Activated CD8-positive, alpha-beta T cell treated with anti-CD3 and anti-CD28 coated beads for 36 hours (primary cell): ENCODE measurements around the gene MUC6. TPM values are rescaled to one million over a fixed set of nuclear protein-coding genes. Genes with fewer than 3 reads are reported as not detected.
"Not testable (repeated sequence)": the region's sequence is repeated elsewhere in the genome, so short reads cannot be mapped to it uniquely, and the experiment has no call there.

Experiments
- ATAC-seq: fragments of 200-7000 bp; cut with Tn5 transposase; one replicate; pipeline ENCODE4 v1.10.0; 2021; ENCODE audit warnings: mild to moderate bottlenecking, moderate library complexity
- CTCF ChIA-PET: fragments of 350-600 bp; sonication (Branson Sonifier 250); formaldehyde crosslinking; loops from one replicate; lab custom pipeline; 2021; ENCODE audit warnings: antibody characterized with exemption; lab: Charles Lee
- POLR2A ChIA-PET: fragments of 350-600 bp; sonication (Branson Sonifier 250); formaldehyde crosslinking; loops from one replicate; lab custom pipeline; 2021; ENCODE audit warnings: antibody characterized with exemption; lab: Charles Lee
- DNase-seq: peaks from one replicate; pipeline ENCODE4 v3.0.0-alpha.2; 2020
- H3K27ac Mint-ChIP-seq: one replicate; pipeline ENCODE4 v1.8.0; 2021; ENCODE audit warnings: mild to moderate bottlenecking, mixed read lengths
- H3K27me3 Mint-ChIP-seq: one replicate; pipeline ENCODE4 v1.8.0; 2021; ENCODE audit warnings: mixed read lengths
- H3K36me3 Mint-ChIP-seq: one replicate; pipeline ENCODE4 v1.8.0; 2021; ENCODE audit warnings: low read depth, mixed read lengths
- H3K4me1 Mint-ChIP-seq: one replicate; pipeline ENCODE4 v1.8.0; 2021; ENCODE audit warnings: low read depth, mixed read lengths
- H3K4me3 Mint-ChIP-seq: one replicate; pipeline ENCODE4 v1.8.0; 2021; ENCODE audit warnings: mild to moderate bottlenecking, moderate library complexity, mixed read lengths
- H3K9me3 Mint-ChIP-seq: one replicate; pipeline ENCODE4 v1.8.0; 2021; ENCODE audit warnings: mixed read lengths
- CTCF ChIP-seq: fragments of 200-600 bp; IDR thresholded peaks from one replicate; pipeline ENCODE4 v1.8.0; 2022; ENCODE audit warnings: antibody characterized with exemption, mild to moderate bottlenecking
- intact Hi-C: fragments of 100-400 bp; cut with micrococcal nuclease; formaldehyde crosslinking; loops from one replicate; pipeline ENCODE4 v1.10.0; 2022
- total RNA-seq, 2 experiments: library from RNA; stranded (reverse); gene quantifications; one replicate each; pipeline ENCODE4 v1.2.3, GENCODE V29; 2021

MUC6 gene
- total RNA-seq, 2 experiments from 2014 or later = not detected

- Mint-ChIP-seq H3K9me3 (no peaks in the 10 kb centered on the region), H3K27me3 (no peaks in the 10 kb centered on the region), H3K27ac (peak overlapping the region; percentile 38), H3K4me1 (peaks cover 19% of the 10 kb centered on the region), H3K4me3 (no peak overlapping the region), H3K36me3 (peaks cover 14% of the 10 kb centered on the region)
- ATAC-seq = no peak
- no peak for TF ChIP-seq CTCF
- DNase-seq = no peak
- POLR2A ChIA-PET = no interaction called here
- intact Hi-C loops = no loop called here
- CTCF ChIA-PET = no interaction called here
Measured at GRCh38 chr11:977830-978720, 58.4 kb downstream of the MUC6 start.

DNA sequence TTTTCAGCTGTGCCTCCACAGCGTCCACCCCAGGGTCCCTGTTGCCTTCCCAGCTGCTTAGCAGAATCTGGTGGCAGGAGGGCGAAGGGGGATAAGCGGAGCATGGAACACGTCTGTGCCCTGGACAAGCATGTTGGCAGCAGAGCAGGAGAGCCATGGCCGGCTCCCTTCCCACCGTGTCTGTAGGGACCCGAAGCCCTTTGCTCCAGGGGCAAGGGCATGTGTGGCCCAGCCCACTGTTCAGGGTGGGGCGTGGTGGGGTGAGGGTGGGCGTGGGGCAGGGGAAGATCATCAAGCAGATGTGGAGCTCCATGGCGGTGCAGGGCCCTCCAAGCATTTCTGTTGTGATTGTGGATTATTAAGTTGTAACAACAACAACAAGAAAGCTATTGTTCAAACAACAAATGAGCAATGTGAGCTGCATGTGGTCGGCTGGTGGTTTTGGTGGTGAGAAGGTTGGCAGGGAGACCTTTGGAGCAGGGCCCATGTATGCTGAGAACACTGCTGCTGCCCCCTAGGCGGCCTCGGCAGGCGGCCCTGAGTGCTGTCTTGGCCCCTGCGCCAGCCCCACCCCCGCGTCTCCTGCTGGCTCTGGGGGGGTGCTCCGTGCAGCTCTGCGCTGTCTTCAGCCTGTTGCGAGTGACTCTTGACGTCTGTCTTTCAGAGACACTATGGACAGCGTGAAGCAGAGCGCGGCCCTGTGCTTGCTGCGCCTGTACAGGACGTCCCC lies 59.9 kb downstream of the MUC6 start:
- Mint-ChIP-seq H3K27me3 (no peaks in the 10 kb centered on the region), H3K4me1 (peaks cover 20% of the 10 kb centered on the region), H3K36me3 (peaks cover 19% of the 10 kb centered on the region), H3K4me3 (no peak overlapping the region), H3K9me3 (no peaks in the 10 kb centered on the region), H3K27ac (peak overlapping the region; percentile 17)
- intact Hi-C loops = no loop called here
- ChIA-PET POLR2A (no interaction called here), CTCF (interaction anchor here (1.5 kb wide), 1 partner anchor 101 kb away, joined by 3 read pairs; no protein-coding TSS in a partner anchor)
- DNase-seq = peak; percentile 42
- ATAC-seq = peak; percentile 58
- no peak for TF ChIP-seq CTCF

- ChIA-PET CTCF (interaction anchor here (1.5 kb wide), 1 partner anchor 100 kb away, joined by 3 read pairs; no protein-coding TSS in a partner anchor), POLR2A (no interaction called here)
- Mint-ChIP-seq H3K4me1 (peaks cover 27% of the 10 kb centered on the region), H3K27me3 (no peaks in the 10 kb centered on the region), H3K9me3 (no peaks in the 10 kb centered on the region), H3K4me3 (no peak overlapping the region), H3K27ac (no peak overlapping the region), H3K36me3 (peaks cover 20% of the 10 kb centered on the region)
- DNase-seq (peak; percentile 62), ATAC-seq (peak; percentile 65)
- no peak for TF ChIP-seq CTCF
- intact Hi-C loops = no loop called here
Measured at GRCh38 chr11:975827-976226, 60.7 kb downstream of the MUC6 start.

DNA sequence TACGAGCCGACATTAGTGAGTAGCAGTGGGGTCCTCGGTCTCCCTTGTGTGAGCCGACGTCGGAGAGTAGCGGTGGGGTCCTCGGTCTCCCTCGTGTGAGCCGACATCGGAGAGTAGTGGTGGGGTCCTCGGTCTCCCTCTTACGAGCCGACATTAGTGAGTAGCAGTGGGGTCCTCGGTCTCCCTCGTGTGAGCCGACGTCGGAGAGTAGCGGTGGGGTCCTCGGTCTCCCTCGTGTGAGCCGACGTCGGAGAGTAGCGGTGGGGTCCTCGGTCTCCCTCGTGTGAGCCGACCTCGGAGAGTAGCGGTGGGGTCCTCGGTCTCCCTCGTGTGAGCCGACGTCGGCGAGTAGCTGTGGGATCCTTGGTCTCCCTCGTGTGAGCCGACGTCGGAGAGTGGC lies 61.1 kb downstream of the MUC6 start:
- H3K36me3 Mint-ChIP-seq = peaks cover 20% of the 10 kb centered on the region
- POLR2A ChIA-PET, DNase-seq, H3K27ac Mint-ChIP-seq, H3K27me3 Mint-ChIP-seq, H3K4me3 Mint-ChIP-seq, H3K9me3 Mint-ChIP-seq, intact Hi-C loops, ATAC-seq: not testable (repeated sequence)
- peaks cover 32% of the 10 kb centered on the region for H3K4me1 Mint-ChIP-seq
- CTCF ChIA-PET = interaction anchor here (1.5 kb wide), 1 partner anchor 100 kb away, joined by 3 read pairs; no protein-coding TSS in a partner anchor

- Mint-ChIP-seq H3K27me3 (no peaks in the 10 kb centered on the region), H3K4me1 (peaks cover 48% of the 10 kb centered on the region)
Measured at GRCh38 chr11:973237-973636, 63.3 kb downstream of the MUC6 start.

More at GRCh38 chr11:973237-973636, 63.3 kb downstream of the MUC6 start:
- intact Hi-C loops = no loop called here
- Mint-ChIP-seq H3K36me3 (peaks cover 15% of the 10 kb centered on the region), H3K27ac (no peak overlapping the region), H3K4me3 (no peak overlapping the region), H3K9me3 (no peaks in the 10 kb centered on the region)
- no peak for TF ChIP-seq CTCF
- POLR2A ChIA-PET = no interaction called here
- ATAC-seq (no peak), DNase-seq (no peak)
- CTCF ChIA-PET = no interaction called here
